Measurements from ENCODE around the gene PDGFD.

PDGFD gene

GRCh38 chr11:104078245-104078644 lies 85.7 kb downstream of the PDGFD start:
- TF ChIP-seq CTCF (IDR thresholded peaks at IDR 0.05): no peak

- TF ChIP-seq CTCF (IDR thresholded peaks at IDR 0.05): no peak
Measured at GRCh38 chr11:104076455-104076854, 87.5 kb downstream of the PDGFD start.

- TF ChIP-seq CTCF (IDR thresholded peaks at IDR 0.05): no peak
Measured at GRCh38 chr11:104075706-104076105, 88.2 kb downstream of the PDGFD start.

- no peak for TF ChIP-seq CTCF (IDR thresholded peaks at IDR 0.05)
Measured at GRCh38 chr11:104075091-104075490, 88.9 kb downstream of the PDGFD start.

- no peak for TF ChIP-seq CTCF (IDR thresholded peaks at IDR 0.05)
Measured at GRCh38 chr11:104073950-104074705, 89.8 kb downstream of the PDGFD start.

GRCh38 chr11:104067534-104067933 lies 96.4 kb downstream of the PDGFD start:
- no peak for TF ChIP-seq CTCF (IDR thresholded peaks at IDR 0.05)

- TF ChIP-seq CTCF (IDR thresholded peaks at IDR 0.05): no peak
Measured at GRCh38 chr11:104064034-104064630, 99.8 kb downstream of the PDGFD start.
